ENCODE measurements around the gene C17orf50.
A peak's percentile ranks its signal among the peaks of the same experiment; 100 is the strongest.

DNA sequence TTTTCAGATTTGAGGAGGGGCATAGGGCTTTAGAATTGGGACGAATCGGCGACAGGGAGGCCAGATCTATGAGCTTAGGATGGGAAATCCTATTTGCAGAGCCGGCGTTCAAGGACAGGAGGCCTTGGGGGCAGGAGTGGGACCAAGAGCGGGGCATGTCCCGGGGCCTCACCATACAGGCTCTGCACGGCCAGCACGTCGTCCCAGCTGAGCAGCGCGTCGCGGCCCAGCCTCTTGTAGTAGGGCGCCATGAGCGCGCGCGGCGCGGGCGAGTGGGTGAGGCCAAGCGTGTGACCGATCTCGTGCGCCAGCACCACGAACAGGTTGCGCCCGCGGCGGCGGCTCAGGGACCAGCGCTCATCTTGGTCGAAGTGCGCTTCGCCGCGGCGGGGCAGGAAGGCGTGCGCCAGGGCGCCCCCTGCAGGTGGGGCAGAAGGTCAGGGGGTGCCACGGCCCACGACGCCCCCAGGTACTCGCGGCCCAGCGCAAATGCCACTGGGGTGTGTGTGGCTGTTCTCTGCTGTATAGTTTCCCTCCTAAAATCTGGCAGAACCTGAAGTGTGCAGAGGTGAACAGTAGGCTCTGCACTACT lies 9.3 kb downstream of the C17orf50 start:
- no peak for TF ChIP-seq EZH2 (IDR thresholded peaks at IDR 0.05; ENCODE audit: borderline replicate concordance)
- TF ChIP-seq, protein P1, sequence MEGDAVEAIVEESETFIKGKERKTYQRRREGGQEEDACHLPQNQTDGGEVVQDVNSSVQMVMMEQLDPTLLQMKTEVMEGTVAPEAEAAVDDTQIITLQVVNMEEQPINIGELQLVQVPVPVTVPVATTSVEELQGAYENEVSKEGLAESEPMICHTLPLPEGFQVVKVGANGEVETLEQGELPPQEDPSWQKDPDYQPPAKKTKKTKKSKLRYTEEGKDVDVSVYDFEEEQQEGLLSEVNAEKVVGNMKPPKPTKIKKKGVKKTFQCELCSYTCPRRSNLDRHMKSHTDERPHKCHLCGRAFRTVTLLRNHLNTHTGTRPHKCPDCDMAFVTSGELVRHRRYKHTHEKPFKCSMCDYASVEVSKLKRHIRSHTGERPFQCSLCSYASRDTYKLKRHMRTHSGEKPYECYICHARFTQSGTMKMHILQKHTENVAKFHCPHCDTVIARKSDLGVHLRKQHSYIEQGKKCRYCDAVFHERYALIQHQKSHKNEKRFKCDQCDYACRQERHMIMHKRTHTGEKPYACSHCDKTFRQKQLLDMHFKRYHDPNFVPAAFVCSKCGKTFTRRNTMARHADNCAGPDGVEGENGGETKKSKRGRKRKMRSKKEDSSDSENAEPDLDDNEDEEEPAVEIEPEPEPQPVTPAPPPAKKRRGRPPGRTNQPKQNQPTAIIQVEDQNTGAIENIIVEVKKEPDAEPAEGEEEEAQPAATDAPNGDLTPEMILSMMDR (IDR thresholded peaks at IDR 0.05; ENCODE audit: poor library complexity), result peak; percentile 8

Measured in hepatocyte (in vitro differentiated cells).